SKM-1 treated with dmso at 0.1 percent for 144 hours (cell line): Measurements from ENCODE around the gene TXLNG.
A peak's percentile ranks its signal among the peaks of the same experiment; 100 is the strongest.

Experiments
- DNase-seq: peaks from one replicate; lab custom pipeline; 2025; ENCODE audit not compliant: unreplicated experiment; lab: John Stamatoyannopoulos, UW

TXLNG gene

DNA sequence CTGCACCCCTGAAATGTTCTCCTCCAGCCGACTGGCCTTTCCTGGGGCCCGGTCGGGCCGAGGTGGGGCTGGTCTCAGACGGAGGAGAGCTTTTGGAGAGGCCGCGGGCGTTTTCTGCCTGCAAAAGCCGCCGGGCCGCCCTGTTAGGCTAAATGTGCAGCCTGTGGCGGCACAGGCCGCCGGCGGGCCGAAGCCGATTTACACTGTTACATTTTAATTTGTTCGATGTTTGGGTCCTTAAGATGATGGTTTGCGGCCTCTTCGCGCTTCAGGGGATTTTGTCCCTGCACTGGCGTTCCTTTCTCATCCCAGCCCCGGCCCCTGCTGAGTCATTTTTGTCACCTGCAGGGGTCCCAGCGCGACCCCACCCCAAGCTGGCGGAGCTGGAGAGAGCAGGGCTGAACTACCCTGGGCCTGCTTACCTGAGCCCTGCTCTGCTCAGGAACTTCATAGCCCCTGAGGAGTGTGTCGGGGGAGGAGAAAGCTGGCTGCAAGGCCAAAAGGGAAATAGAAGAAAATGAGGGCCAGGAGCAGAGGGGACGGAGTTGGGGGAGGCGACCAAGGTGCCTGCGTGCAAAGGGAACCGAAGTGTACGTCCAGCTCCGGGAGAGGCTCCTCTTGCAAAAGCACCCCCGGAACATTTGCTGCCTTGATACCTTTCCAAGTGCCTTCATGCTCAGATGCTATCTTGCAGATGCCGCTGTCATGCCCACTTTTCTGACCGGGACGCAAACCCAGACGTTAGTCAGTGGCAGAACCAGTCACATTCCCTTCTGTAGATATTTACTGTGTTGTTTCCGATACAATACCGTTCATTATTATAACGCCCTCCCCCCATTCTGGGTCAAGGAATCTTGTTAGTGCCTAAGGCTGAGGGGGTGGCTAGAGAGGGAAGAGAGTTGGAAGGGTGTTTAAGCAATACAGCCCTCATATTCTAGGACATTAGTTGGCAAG lies 84.9 kb downstream of the TXLNG start:
- DNase-seq, result no peak

DNA sequence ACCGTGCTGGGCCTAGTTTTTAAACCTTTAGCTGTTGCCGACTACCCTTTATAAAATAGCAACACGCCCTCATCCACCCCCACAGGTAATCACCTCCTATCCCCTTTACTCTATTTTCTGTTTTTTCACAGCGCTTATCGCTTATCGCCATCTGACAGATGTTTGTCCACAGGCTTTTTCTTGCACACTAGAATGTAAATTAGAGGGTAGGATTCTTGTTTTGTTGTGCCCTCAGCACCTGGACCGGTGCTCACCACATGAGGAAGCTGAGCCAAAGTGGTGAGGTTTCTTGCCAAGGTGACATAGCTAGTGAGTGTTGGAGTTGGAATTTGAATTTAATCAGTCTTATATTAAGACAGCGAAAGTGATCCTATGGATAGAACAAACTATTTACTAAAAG lies 86.8 kb downstream of the TXLNG start:
- no peak for DNase-seq

DNA sequence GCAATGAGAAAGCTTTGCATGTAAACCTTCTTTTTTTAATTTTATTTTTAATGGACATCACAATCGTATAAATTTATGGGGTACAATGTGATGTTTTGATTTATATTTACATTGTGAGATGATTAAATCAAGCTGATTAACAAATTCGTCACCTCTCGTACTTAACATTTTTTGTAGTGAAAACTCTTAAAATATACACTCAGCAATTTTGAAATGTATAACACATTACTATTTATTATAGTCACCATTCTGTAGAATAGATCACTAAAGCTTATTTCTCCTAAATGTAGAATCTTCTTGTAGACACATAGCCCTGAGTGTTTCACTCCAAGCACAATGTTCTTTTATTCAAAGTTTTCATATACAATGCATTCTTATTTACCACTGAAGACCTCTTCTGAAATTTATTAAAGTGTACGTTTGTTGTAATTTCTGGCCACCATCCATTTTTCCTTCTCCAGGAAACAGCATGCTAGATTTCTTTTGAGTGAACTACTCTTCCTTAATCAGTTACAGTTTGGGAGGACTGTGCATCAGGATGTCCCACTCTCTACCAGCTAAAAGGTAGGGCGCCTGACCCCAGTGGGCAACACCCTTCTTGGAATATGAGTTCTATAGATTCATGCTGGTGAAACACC lies 88.3 kb downstream of the TXLNG start:
- no peak for DNase-seq

DNA sequence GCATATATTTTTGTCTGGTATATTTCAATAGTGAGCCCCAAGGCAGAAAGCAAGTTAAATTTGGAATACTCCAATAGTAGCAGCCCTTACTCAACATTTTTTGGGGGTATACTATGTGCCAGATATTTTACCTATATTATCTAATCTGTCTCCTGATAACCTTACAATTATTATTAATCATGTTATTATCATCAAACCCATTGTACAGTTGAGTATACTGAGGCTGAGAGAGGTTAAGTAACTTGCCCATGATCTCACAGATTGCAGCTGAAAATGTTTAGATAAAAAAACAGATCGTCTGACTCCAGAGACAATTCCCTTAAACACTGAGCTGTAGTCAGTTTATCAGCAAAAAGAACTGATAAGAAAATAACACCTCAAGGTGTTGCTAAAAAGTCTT lies 90.4 kb downstream of the TXLNG start:
- DNase-seq, result no peak

DNA sequence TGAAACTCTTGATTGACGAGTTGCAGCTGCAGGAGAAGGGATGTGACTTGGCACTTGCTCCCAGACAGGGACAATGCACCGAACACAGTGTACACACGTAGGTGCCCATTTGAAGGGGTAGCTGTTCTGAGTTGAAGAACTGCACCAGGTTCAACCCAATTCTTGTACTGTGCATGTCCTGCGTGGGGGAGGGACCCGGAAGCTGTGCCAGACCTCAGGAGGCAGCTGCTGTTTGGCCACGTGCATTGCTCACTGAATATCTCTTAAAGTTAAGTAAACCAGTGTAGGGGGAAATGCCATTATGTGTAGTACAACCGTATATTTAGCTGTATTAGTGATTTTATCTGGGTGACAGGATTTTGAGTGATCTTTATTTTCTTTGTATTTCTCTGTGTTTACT lies 95.9 kb downstream of the TXLNG start:
- DNase-seq, result no peak

DNA sequence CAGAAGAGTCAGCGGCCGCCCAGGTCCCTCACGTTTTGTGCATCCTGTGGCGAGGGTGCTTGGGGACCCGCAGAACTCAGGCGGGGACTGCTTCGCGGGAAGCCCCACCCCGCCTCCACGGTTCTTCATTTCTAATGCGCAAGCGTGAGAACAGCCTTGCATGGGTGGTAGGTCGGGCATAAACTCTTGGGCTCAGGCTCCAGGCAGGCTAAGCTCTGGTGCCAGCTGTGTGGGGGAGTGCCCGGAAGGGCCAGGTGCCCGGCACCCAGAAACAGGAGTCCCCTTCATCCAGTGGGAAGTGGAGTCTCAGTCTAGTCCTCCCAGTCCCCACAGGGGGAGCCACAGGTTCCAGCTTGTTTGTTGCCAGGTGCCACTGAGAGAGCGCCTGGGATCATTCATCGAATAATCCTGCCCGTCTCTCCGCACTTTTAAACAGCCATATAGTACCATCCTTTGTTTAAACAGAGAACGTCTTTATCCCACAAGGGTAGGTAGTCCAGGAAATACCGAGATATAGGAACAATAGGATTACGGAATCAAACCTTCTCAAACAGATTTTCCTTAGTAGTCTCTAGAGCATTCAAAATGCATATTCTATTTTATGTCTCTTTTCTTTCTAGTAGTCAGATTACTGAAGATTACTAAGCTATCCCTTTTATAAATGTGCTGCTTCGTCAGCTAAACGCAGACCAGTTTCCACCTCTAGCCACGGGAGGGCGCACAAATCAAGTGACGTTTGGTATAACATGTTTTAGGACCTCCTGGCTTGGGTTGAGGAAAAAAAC lies 96.6 kb downstream of the TXLNG start:
- DNase-seq, result peak; percentile 40

DNA sequence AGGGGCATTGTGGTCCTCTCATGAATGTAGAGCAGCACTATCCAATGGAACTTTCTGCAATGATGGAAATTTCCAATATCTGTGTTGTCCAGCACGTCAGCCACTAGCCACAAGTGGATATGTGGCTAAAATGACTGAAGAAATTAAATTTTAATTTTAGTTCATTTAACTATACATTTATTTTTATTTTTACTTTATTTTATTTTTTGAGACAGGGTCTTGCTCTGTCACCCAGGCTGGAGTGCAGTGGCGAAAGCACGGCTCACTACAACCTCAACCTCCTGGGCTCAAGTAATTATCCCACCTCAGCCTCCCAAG lies 97.2 kb downstream of the TXLNG start:
- no peak for DNase-seq

DNA sequence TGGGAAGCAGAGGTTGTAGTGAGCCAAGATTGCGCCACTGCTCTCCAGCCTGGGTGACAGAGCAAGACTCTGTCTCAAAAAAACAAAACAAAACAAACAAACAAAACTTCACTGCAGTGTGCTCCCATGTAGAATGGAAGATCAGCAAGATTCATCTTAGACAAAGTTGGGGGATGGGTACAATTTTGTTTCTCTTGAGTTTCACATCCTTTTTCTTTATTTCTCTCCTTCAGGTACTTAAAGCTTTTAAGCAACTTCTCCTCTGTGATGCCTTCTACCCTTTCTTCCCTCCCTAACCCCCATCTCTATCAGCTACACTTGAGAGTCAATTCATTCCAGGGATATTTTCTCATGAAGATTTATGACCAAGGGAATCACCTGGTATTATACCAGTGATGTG lies 99.4 kb downstream of the TXLNG start:
- DNase-seq, result peak; percentile 8

DNA sequence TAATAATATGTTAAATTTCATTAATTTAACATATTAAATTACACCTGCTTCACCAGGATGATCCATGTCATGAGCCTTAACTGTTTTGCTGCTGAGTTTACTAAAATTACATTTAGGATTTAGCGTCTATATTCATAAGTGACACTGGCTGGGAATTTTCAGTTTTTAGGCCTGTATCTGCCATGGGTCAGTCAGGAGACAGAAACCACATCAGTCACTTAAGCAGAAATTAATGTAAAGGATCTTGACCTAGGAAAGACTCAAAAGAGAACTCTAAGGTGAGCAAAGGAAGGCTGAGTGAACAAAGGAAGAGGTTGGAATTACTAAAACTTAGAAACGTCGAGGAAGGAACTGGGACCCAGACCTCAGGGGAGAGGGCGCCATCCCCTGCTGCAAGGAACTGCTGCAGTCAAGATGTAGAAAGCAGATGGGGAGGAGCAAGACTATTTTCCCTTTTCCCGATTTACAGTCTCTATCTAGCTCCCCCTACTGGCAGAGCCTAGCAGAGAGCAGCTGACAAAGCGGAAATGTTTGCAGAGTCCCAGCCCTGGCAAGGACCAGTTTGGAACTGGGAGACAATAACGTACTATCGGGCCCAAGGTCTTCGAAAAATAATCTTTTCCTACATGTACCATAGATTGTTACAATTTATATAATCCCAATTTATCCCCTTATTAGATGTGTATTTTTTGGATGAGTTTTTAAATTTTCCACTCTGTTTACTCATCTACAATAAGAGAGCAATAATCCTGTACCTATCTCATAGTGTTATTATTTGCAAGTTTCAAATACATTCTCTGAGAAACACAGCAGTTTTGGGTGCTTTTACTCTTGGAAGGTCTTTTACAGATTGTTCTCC lies 106.5 kb downstream of the TXLNG start:
- peak; percentile 70 for DNase-seq
